Fibroblast of peridontal ligament (primary cell): ENCODE data around the gene B4GALT2.

Experiments
- DNase-seq: peaks from one replicate; pipeline ENCODE4 v3.0.0-alpha.2; 2010; ENCODE audit errors: extremely low read depth

The B4GALT2 gene, protein sequence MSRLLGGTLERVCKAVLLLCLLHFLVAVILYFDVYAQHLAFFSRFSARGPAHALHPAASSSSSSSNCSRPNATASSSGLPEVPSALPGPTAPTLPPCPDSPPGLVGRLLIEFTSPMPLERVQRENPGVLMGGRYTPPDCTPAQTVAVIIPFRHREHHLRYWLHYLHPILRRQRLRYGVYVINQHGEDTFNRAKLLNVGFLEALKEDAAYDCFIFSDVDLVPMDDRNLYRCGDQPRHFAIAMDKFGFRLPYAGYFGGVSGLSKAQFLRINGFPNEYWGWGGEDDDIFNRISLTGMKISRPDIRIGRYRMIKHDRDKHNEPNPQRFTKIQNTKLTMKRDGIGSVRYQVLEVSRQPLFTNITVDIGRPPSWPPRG

DNA sequence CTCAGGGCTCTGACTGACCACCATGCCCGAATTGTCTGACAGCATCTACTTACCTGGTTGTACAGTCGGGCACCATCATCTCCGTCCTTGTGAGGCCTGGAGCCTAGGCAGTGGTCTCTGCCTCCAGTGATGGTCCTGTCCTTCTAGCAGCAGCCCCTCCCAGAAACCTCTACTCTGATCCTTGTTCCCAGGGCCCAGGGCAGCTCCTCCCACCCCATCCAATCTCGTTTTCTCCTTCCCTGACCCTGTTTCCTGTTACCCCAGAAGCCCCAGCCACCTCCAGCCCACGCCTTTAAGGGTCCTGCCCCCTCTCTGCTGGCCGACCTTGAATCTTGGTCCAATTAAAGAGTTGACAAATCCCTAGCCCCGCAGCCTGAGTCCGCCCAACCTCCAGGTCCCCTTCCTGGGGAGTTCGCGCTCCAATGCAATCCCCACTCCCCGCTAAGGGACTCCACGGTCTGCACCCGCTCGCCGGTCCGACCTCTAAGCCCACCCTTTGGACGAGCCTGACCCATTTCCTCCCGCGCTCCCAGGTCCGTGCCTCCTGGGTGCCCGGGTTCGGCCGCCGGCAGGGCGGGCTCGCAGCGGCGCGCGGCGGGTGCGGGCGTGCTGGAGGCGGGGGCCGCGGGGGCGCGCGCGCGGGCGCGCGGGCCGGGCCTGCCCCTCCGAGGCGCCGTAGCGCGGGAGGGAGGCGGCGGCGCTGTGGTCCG is at the start of gene B4GALT2:
B4GALT2 (plus strand) TSS at position 660 of the 710 bp plus-strand sequence. CDS start 1,951 bp downstream, outside the sequence.
- peak; percentile 13 for DNase-seq

DNA sequence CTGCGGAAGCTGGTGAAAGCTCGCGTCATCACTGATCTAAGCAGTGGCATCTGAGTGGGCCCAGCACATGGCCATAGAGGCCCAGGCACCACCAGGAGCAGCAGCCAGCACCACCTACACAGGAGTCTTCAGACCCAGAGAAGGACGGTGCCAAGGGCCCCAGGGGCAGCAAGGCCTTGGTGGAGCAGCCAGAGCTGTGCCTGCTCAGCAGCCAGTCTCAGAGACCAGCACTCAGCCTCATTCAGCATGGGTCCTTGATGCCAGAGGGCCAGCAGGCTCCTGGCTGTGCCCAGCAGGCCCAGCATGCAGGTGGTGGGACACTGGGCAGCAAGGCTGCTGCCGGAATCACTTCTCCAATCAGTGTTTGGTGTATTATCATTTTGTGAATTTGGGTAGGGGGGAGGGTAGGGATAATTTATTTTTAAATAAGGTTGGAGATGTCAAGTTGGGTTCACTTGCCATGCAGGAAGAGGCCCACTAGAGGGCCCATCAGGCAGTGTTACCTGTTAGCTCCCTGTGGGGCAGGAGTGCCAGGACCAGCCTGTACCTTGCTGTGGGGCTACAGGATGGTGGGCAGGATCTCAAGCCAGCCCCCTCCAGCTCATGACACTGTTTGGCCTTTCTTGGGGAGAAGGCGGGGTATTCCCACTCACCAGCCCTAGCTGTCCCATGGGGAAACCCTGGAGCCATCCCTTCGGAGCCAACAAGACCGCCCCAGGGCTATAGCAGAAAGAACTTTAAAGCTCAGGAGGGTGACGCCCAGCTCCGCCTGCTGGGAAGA is 48.7 kb upstream of the B4GALT2 start:
- no peak for DNase-seq

DNA sequence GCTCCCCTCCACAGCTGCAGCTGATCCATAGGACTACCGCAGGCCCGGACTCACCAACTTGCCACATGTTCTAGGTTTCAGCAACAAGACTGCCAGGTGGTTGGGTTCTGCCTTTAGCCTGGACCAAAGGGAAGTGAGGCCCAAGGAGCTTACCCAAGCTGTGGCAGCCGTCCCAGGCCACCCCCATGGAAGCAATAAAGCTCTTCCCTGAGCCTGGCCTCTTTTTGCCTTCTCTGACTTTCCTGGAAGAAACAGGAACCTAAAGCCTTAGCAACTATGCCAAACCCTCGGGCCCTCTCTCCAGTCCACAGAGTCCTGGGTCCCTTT is 48.1 kb upstream of the B4GALT2 start:
- DNase-seq, result no peak

DNA sequence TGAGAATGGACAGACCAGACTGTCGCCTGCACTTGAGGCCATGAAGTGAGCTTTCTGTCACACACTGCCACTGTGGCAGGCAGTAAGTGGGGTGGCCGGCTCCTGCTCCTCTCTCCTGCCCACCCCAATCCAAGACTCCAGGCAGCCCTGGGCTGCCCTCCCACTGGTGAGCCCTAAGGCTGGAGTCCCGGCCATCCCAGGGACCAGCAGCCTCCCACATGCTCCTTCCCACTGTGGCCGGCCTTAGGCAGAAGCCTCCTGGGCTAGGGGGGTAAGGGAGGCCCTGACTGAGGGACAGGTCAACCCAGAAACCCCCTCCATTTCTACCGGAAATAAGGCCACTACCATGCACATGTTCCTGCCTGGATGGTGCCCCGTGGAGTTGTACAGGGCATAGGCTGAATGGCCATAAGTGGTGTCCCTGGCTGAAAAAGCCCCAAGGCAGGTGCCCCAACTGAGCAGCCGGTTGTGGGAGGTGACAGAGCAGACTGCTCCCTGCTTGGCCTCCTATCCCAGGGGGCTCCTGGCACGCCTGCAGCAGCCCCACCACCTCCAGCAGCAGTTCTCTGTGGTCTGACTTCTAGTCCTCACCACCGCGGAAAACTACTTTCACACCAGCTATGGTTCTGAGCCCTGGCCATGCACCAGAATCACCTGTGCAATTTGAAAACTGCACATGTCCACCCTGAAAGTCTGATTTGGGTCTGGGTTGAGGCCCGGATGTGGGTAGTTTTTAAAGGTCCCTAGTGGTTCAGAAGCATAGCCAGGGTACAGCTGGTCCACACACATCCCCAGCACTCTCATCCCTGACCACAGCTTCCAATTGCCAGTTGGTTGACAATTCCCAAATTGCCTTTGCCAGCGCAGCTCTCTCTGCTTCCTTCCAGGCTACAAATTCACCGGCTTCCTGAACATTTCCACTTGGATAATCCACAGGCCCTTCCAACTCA is 47.0 kb upstream of the B4GALT2 start:
- DNase-seq, result no peak

DNA sequence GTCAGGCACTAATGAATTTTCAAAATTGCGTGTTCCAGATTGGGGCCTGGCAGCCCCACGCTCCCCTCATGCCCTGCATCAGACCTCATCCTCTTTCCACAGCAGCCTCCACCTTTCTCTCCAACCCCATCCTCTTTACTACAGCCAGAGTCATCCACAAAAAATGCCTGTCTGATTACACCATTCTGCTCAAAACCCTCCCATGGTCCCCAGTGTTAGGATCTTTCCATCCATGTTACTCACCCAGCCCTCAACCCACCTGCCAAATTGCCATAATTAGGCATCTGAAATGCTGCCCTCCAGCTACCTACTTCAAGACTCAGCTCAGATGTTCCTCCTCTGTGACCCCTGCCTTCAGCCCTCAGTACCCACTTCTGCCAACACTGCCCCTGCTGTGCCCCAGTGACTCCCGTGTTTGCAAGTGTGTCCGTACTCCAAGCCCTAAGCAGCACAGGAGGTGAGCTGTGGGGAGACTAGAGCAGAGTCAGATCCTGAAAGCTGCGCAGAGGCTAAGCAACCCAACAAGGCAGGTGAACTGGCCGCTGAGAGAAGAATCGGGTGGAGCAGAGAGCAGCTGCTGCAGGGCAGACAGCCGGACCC is 46.1 kb upstream of the B4GALT2 start:
- DNase-seq, result peak; percentile 52

DNA sequence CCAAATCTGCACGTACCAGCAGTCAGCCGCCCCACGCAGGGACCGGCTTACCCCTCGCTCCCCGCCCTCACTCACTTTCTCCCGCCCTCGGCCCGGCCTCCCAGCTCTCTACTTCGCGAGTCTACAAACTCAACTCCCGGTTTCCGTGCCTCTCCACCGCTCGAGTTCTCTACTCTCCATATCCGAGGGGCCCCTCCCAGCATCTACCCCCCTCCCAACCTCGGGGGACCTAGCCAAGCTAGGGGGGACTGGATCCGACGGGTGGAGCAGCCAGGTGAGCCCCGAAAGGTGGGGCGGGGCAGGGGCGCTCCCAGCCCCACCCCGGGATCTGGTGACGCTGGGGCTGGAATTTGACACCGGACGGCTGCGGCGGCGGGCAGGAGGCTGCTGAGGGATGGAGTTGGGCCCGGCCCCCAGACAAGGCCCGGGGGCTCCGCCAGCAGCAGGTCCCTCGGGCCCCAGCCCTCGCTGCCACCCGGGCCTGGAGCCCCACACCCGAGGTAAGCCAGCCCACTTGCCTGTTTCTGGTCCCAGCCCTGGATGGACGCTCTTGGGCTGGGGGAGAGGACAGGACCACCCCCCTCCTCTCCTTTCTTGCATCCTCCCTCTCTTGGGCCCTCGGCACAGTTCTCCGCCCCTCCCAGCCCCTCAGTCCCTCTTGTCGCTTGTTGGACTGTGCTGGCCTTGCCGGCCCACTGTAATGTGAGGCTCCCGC is 45.5 kb upstream of the B4GALT2 start, which contains the start of gene ARTN:
ARTN (plus strand) TSS at position 416 of the 715 bp plus-strand sequence. CDS start 1,856 bp downstream, outside the sequence.
- no peak for DNase-seq

DNA sequence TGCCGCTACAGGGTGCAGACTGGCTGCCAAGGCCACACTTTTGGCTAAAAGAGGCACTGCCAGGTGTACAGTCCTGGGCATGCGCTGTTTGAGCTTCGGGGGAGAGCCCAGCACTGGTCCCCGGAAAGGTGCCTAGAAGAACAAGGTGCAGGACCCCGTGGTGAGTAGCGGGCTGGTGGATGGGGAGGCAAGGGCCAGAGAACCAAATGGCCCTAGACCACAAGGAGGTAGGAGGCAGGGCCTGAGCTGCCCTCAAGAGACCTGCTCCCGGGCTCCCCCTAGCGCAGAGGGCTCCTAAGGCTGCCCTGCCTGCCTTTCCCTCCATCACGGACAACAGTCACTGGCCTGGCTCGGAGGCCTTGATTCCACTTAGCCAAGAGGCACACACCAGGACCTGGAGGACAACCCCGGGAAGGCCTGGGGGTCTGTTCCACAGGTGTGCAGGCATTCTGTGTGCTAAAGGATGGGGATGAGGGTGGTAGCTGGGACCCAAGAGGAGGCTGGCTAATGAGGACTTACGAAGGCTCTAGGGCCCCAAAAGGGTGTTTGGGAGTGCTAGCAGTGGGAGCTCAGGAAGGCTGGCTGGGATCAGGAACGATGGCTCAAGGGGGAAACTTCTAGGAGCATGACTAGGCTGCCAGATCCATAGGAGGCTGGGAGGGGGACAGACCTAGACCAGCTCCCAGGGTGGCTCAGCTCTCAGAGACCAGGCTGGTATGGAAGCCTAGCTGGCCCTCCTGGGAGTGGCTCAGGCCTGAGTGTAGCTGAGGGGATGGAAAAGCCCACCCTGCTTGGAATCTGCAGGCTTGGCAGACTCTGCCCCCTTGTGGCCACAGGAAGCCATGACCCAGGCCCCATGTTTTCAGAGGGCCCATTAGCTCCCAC is 44.7 kb upstream of the B4GALT2 start:
- peak; percentile 61 for DNase-seq

DNA sequence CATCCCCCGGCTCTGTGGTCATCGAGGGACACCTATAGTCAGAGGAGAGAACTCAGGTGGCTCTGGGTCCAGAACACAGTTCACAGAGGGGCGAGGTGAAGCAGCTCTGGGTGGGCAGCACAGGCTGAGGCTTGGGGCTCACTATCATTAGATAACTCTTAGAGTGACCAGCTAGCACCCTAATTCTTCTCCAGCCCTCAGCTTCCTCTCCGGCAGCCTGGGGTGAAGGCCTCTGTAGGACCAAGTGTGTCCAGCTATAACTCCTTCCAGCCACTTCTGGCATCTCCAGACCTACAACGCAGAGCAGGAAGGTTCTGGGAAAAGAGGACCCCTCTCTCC is 44.1 kb upstream of the B4GALT2 start:
- no peak for DNase-seq

DNA sequence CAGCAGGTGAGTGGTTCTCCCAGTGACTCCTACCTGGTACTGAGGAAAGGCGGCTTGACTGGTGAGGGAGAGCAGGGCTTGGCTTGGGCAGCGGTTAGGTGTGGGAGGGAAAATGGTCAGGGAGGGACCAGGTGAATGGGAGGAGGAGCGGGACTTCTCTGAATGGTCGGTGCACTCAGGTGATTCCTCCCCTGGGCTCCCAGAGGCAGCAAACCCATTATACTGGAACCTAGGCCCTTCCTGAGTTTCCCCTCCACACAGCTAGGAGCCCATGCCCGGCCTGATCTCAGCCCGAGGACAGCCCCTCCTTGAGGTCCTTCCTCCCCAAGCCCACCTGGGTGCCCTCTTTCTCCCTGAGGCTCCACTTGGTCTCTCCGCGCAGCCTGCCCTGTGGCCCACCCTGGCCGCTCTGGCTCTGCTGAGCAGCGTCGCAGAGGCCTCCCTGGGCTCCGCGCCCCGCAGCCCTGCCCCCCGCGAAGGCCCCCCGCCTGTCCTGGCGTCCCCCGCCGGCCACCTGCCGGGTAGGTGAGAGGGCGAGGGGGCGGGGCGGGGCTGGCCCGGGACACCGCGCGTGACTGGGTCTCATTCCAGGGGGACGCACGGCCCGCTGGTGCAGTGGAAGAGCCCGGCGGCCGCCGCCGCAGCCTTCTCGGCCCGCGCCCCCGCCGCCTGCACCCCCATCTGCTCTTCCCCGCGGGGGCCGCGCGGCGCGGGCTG is 43.1 kb upstream of the B4GALT2 start:
- DNase-seq, result no peak

DNA sequence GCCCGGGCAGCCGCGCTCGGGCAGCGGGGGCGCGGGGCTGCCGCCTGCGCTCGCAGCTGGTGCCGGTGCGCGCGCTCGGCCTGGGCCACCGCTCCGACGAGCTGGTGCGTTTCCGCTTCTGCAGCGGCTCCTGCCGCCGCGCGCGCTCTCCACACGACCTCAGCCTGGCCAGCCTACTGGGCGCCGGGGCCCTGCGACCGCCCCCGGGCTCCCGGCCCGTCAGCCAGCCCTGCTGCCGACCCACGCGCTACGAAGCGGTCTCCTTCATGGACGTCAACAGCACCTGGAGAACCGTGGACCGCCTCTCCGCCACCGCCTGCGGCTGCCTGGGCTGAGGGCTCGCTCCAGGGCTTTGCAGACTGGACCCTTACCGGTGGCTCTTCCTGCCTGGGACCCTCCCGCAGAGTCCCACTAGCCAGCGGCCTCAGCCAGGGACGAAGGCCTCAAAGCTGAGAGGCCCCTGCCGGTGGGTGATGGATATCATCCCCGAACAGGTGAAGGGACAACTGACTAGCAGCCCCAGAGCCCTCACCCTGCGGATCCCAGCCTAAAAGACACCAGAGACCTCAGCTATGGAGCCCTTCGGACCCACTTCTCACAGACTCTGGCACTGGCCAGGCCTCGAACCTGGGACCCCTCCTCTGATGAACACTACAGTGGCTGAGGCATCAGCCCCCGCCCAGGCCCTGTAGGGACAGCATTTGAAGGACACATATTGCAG is 42.4 kb upstream of the B4GALT2 start:
- DNase-seq, result no peak

DNA sequence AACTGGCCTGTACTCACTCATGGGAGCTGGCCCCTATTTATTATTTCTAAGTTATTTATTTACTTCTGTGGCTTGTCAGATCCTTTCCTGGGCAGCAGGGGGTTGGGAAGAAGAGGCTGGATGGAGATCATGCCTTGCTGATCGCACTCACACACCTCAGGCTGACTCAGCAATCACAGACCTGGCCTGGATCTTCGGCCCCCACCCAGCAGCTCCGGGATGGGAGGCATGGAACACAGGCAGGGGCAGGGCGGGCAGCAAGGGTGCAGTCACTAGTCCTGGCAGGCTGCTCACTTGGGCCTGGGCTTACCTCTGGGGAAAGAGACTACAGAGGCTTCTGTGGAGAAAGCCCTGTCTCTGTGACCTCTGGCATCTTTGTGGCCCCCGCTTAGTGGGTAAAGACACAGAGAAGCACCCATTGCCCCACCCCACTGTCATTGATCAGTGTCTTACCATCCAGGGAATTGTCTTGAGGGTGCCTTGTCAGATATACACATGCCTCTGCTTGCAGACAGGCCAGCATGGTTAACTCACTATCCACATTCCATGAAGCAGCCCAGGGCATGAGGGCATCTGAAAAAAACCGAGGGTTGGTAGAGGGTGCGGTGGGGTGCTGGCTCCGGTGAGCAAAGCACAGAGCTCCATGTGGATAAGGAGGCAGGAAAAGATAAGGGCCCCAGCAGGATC is 41.7 kb upstream of the B4GALT2 start:
- no peak for DNase-seq

DNA sequence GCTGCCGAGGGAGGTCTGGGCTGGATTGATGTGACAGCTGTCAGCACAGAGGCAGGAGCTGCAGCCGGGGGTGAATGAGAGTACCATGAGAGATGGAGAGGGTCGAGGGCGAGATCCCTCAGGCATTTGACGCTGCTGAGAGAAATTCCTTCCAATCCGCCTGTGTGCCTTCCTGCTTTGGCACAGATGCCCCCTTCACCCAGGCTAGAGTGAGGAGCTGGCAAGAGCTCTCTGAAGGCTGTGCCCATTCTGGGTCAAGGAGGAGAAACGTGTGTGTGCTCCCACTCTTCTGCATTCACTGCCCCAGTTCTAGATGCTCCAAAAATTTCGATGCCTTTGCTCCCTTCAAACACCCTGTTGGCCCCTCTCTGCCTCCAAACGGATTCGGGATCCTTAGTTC is 40.6 kb upstream of the B4GALT2 start:
- no peak for DNase-seq

DNA sequence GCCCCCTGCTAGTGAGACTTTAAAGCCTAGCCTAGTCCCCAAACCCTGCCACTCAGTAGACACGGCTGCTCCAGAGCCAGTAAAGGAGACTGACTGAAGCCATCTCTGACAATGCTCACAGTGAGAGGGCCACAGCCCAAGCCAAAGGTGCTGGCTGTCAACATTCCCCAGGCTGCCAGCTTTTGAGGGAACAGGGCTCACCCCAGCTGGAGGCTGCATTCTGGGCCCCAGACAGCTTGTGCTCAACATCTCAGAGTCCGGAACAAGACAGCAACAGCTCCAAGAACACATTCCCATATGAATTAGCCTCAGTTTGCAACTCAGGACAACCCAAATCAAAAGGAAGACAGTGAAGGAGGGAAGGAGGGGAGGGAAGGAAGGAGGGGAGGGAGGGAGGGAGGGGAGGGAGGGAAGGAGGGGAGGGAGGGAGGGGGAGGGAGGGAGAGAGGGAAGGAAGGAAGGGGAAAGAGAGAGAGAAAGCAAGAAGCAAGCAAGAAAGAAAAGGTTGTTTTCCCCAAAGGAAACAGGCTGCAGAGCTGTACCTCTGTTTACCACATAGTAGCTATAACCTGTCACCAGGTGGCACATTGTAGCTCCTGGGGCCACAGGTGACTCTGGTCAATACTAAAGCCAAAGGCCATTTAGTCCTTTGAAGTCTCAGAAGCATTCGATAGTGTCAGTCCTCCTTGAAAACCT is 40.0 kb upstream of the B4GALT2 start:
- DNase-seq, result no peak

DNA sequence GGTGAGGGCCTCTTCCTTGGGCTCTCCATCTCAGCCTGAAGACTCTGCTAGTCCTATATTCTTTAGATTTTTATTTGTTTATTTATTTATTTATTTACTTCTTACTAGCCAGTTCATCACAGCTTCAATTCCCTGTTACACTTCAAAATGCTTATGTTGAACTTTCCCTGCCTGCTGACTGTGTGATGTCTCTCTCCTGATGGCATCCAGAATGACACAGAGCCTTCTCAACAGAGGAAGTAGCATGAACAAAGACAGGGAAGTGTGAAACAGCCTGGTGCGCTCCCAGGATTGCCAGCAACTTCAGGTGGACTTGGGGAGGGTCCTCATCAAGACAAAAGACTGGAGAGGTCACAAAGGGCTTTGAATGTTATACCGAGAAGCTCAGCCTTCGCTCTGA is 36.6 kb upstream of the B4GALT2 start:
- DNase-seq, result no peak

DNA sequence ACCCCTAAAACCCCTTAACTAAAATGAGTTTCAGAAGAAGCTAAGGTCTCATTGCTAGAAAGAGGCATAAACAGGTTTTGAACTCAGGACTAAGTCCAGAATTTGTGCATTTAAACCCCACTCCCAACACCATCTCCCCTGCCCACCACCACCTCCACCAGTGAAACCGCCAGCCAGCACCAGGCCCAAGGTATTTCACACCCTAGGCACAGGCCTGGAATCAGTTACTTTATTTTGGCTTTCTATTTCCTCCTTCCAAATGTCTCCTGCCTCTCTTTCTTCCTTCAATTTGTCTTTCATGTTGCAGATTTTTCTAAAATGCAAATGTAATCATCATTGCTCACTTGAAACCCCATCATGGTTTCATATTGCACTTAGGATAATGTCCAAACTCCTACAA is 34.1 kb upstream of the B4GALT2 start:
- no peak for DNase-seq

DNA sequence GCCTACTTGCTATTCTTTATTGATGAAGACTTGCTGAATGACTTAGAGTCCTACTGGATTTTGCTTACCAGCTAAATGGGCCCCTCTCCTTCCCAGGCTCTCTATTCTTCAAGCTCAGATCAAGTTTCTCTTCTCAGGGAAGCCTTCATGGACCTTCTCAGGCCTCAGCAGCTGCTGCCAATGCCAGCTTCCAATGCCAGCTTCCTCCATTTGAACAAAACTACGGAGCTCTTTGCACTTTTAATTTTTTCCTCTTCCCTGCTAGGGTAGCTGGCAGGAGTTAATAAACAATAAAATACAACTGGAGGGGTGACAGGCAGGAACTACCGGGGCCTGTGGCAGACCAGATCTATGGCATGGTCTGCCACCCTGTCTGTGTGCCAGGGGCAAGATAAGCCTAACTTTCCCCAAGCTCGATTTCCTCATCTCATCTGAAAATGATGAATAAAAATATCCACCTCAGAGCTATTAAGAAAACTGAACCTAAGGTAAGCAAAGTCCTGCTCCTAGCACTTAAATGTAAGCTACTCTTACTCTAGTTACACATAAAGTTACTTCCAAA is 33.3 kb upstream of the B4GALT2 start:
- no peak for DNase-seq
